ENCODE data around the gene TCF7L1.

GRCh38 chr2:85283641-85284040 is 150.4 kb downstream of the TCF7L1 start:
- no peak for TF ChIP-seq POLR2A (IDR thresholded peaks at IDR 0.05; ENCODE audit: low read length)
- no peak for TF ChIP-seq GATA1 (IDR thresholded peaks at IDR 0.05; ENCODE audit: low read depth, low read length)

Data from erythroblast (primary cell).